NCI-H1417 treated with DMSO at 0.1 percent for 48 hours (cell line): ENCODE results near the gene NCOA3.
"Not testable (repeated sequence)": the region's sequence is repeated elsewhere in the genome, so short reads cannot be mapped to it uniquely, and the experiment has no call there.

Source experiments
- DNase-seq: peaks from one replicate; lab custom pipeline; 2025; lab: John Stamatoyannopoulos, UW

The NCOA3 gene

GRCh38 chr20:47468290-47469050 is 33.2 kb upstream of the NCOA3 start:
- no peak for DNase-seq

- no peak for DNase-seq
Observed at GRCh38 chr20:47475419-47476044, 26.2 kb upstream of the NCOA3 start.

DNA sequence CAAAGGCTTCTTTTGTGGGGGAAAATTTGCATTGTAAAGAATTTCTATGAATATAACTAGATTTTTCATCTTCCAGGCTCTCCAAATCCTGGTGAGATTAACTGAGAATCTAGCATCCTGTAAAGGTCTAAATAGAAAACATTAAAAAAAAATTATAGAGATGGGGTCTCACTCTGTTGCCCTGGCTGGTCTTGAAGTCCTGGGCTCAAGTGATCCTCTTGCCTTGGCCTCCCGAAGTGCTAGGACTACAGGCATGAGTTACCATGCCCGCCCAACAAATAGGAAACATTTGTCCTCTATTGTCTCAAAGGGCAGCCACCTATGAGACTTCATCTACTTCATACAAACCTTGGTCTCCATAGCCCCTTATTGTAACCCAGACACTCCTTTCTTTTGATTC is 25.2 kb upstream of the NCOA3 start:
- DNase-seq: no peak

DNA sequence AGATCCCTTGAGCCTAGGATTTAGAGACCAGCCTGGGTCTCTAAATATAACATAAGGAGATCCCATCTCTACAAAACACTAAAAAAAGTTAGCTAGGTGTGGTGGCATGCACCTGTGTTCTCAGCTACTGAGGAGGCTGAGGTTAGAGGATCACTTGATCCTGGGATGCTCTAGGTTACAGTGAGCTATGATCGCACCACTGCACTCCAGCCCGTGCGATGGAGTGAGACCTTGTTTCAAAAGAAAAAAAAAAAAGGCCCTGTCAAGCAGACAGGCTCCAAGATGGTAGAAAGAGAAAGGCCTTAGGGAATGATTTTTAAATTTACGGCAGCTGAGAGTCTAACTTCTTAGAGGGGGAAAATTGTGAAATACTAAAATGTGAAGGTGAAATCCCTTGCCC is 22.6 kb upstream of the NCOA3 start:
- no peak for DNase-seq

GRCh38 chr20:47479506-47479905 is 22.2 kb upstream of the NCOA3 start:
- no peak for DNase-seq

DNA sequence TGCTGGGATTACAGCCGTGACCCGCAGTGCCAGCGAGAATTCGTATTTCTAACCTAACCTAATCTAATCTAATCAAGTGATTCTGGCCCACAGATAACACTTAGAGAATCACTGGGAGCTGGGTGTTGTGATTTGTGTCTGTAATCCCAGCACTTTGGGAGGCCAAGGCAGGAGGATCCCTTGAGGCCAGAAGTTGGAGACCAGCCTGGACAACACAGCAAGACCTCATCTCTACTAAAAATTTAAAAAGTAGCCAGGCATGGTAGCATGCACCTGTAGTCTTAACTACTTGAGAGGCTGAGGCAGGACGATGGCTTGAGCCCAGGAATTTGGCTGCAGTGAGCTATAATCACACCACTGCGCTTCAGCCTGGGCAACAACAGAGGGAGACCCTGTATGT is 21.4 kb upstream of the NCOA3 start:
- DNase-seq: no peak

DNA sequence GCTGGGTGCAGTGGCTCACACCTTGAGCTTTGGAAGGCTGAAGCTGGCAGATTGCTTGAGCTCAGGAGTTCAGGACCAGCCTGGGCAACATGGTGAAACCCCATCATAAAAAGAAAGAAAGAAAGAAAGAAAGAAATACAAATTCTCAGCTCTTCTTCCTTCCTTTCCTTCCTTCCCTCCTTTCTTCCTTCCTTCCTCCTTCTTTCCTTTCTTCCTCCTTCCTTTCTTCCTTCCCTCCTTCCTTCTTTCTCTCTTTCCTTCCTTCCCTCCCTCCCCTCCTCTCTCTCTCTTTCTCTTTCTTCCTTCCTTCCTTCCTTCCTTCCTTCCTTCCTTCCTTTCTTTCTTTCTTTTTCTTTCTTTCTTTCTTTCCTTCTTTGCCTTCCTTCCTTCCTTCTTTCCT is 21.0 kb upstream of the NCOA3 start:
- no peak for DNase-seq

DNA sequence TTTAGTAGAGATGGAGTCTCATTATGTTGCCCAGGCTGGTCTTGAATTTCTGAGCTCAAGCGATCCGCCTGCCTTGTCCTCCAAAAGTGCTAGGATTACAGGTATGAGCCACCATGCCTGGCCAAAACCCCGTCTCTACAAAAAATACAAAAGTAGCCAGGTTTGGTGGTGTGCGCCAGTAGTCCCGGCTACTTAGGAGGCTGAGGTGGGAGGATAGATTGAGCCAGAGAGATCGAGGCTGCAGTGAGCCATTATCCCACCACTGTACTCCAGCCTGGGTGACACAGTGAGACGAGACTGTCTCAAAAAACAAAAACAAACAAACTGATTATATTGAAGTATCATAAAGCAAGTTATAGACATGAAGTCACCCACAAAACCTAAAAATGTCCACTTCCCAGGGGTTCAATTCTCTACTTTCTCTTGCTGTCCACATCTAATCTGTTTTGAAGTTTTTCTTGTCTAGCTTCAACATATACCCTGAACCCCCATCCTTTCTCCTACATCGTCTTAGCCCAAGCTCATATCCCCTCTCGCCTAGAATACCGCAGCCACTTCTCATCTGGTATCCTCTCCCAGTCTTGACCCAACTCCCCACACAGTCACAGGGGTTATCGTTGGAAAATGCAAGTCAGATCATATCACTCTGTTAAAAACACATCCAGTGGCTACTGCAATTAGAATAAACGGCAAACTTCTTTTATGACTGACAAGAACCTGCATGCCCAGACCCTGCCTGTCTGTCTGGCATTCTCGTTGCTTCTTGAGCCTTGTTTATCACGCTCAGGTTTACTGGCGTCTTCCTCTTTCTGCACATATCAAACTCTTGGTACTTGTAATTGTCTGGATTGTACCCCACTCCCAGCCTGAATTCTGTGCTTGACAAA is 20.1 kb upstream of the NCOA3 start:
- DNase-seq: no peak

DNA sequence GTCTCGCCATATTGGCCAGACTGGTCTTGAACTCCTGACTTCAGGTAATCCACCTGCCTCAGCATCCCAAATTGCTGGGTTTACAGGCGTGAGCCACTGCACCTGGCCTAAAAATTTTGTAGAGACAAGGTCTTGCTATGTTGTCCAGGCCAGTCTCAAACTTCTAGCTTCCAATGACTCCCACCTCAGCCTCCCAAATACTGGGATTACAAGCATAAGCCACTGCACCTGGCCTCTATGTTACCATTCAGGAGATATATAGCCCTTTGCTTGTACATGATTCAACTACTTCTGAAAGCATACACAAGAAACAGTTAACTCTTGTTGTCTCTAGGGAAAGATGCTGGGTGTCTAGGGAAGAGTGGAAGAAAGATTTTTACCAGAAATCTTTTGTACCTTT is 19.0 kb upstream of the NCOA3 start:
- no peak for DNase-seq

GRCh38 chr20:47484303-47484702 is 17.4 kb upstream of the NCOA3 start:
- DNase-seq: no peak

DNA sequence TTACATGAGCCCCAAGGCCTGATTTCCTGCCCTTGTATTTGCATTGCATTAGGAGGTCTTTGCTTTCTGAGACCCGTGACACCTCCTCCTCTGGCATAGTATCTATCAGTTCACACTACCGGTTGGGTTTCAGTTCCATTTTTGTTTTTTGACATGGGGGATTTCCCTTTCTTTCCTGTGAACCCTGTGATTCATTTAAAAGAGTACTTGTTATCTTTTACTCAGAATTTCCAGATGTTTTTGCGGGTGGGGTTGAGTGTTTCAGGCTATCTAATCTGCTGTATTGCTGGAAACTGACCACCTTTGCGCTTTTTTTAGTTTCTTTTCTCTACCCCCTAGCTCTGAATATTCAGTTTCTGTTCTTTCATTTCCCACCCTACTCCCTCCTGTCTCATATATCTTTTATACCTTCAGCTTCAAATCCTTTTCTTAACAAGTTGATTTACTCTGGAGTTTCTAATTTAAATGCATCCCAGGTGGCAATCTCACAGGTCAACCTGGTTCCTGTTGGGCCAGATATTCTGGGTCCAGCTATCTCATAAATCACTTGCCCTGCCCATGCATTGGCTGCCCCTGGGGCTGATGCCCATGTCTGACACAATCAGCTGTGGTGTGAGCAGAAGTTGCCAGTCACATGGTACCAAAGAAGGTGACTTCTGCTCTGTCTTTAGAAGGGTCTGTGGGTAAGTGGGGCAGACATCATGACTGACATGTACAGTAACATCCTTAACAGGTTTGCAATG is 14.3 kb upstream of the NCOA3 start:
- no peak for DNase-seq

DNA sequence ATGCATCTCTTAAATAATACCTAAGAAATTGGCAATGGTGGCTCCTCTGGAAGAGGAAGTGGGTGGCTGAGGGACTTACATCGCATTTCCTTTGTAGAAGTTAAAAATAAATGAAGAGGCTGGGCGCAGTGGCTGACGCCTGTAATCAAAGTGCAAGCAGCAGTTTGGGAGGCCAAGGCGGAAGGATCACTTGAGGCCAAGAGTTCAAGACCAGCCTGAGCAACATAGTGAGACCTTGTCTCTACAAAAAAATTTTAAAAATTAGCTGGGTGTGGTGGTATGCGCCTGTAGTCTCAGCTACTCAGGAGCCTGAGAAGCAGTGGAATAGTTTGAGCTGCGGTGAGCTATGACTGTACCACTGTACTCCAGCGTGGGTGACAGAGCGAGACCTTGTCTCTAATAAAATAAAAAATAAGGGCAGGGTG is 12.2 kb upstream of the NCOA3 start:
- no peak for DNase-seq

- DNase-seq: no peak
Observed at GRCh38 chr20:47490795-47491194, 10.9 kb upstream of the NCOA3 start.

DNA sequence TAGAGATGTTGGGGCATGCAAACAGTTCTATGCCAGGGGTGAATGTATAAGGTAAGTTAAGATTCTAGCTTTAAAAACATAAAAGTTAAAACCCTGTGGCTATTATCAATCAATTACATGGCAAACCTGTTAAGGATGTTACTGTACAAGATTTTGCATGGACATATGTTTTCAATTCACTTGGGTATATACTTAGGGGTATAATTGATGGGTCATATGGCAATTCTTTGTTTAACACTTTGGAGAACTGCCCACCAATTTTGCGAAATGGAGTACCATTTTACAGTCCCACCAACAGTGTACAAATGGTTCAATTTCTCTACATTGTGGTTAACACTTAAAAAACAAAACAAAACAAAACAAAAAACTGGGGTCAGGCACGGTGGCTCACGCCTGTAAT is 9.4 kb upstream of the NCOA3 start:
- DNase-seq: no peak

DNA sequence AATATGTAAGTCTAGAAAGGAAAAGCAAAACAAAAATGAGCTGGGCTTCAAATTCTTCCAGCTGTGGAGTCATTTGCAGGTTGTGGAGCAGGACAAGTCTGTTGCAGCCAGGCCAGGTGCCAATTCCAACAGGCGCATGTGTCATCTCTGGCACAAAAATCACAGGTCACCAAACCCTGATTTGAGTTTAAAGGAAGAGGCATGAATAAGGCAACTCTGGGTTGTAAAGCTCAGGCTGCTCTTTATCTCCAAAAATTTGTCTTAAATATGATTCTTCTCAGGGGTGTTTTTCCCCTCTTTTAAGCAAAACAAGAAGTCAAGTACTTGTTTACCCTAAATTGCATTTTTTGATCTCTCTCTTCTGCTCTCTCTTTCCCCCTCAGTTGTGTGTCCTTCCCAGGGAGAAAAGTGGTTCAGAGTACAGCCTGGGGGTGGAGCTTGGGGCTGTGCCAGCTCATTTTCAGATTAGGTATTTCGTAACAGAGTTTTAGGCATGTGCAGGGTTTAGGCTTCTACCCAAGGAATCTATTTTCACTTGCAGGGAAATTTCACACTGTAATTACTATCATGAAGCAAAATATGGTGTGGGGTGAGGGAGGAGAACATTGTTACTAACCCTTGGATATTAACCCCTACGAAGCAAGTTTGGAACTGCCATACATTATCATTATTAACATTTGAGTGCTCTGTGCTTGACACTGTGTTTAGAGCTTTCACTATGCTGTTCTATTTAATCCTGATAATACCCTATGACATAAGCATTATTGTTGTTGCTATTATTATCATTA is 8.3 kb upstream of the NCOA3 start:
- DNase-seq: peak; percentile 36

GRCh38 chr20:47493963-47494293 is 7.8 kb upstream of the NCOA3 start:
- DNase-seq: no peak

GRCh38 chr20:47494606-47495005 is 7.1 kb upstream of the NCOA3 start:
- not testable (repeated sequence) for DNase-seq

DNA sequence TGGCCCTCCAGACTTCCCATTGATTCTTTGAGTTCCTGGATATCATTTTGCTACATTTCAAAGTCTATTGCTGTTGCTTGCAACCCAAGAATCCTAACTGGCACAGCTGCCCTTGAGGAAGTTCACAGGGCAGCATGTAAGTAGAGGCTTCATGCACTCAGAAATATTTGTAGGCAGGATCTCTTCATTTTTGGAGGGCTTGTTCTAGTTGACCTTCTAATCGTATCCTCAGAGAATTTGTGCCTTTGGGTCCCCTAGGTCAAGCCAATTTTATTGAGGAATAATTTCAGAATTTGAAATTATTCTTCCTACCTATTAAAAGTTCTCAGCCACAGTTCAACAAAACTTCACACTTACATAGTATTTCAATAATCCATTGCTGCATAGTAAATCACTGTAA is 5.6 kb upstream of the NCOA3 start:
- no peak for DNase-seq

GRCh38 chr20:47498606-47499005 is 3.1 kb upstream of the NCOA3 start:
- DNase-seq: no peak

- DNase-seq: no peak
Observed at GRCh38 chr20:47499053-47499452, 2.6 kb upstream of the NCOA3 start.

DNA sequence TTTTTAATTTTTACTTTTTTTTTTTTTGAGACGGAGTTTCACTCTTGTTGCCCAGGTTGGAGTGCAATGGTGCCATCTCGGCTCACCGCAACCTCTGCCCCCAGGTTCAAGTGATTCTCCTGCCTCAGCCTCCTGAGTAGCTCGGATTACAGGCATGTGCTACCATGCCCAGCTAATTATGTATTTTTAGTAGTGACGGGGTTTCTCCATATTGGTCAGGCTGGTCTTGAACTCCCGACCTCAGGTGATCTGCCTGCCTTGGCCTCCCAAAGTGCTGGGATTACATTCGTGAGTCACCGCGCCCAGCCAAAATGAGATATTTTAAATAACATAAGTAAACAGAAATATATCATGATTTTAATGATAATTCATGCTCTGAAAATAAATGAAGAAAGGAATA is 1.6 kb upstream of the NCOA3 start:
- not testable (repeated sequence) for DNase-seq

DNA sequence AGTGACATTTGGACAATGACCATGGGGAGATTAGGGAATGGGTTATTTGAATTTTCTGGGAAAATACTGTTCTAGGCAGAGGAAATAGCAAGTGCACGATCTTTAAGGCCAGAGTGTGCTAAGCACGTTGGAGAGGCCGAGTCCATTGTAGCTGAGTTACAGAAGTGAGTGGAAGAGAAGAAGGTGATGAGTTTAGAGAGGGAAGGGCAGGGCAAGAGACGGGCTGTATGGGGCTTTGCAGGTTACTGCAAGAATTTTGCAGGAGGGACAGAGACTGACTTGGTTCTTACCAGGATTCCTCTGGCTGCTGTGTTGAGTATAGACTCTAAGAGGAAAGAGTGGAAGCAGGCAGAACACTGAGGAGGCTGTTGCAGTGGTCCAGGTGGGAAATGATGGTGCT is 1.1 kb upstream of the NCOA3 start:
- DNase-seq: no peak
